H1 (cell line): ENCODE results near the gene HTRA2. TPM values are rescaled to one million over a fixed set of nuclear protein-coding genes. Genes with fewer than 3 reads are reported as not detected.

Experiments
- CTCF ChIA-PET: fragments of 300-600 bp; sonication (Branson Sonifier 250); formaldehyde crosslinking; loops from one replicate; lab custom pipeline; 2021; ENCODE audit not compliant: partially characterized antibody; lab: Charles Lee
- POLR2A ChIA-PET: fragments of 300-600 bp; sonication (Branson Sonifier 250); formaldehyde crosslinking; loops from one replicate; lab custom pipeline; 2021; ENCODE audit warnings: inconsistent platforms; ENCODE audit not compliant: partially characterized antibody; lab: Charles Lee
- DNase-seq, 2 experiments: peaks; one replicate each; pipeline versions ENCODE4 v3.0.0 to v3.0.0-alpha.2; 2010 to 2022; ENCODE audit warnings: low spot score in 2 of 2, low read depth in 1 of 2, mixed read lengths in 1 of 2
- FAIRE-seq: peaks from 2 replicates; lab custom pipeline; 2011; peaks lifted over from hg19 to GRCh38; lab: Jason Lieb, UNC
- H2AFZ ChIP-seq: 2 replicates; pipeline ENCODE4 v1.8.1; 2012; ENCODE audit warnings: low read length, inconsistent platforms
- H2AK5ac ChIP-seq: 2 replicates; pipeline ENCODE4 v1.6.1; 2013; ENCODE audit warnings: low read depth, low read length
- H2BK120ac ChIP-seq: replicated peaks from 2 replicates; pipeline ENCODE3; 2013; ENCODE audit warnings: low read depth, low read length, inconsistent platforms
- H2BK12ac ChIP-seq: 2 replicates; pipeline ENCODE4 v1.6.1; 2013; ENCODE audit warnings: low read depth, low read length
- H2BK15ac ChIP-seq: 2 replicates; pipeline ENCODE4 v1.6.1; 2013; ENCODE audit warnings: low read length
- H2BK20ac ChIP-seq: 2 replicates; pipeline ENCODE4 v1.6.1; 2013; ENCODE audit warnings: low read length
- H2BK5ac ChIP-seq: 2 replicates; pipeline ENCODE4 v1.6.1; 2013; ENCODE audit warnings: low read depth, low read length
- H3K14ac ChIP-seq: 2 replicates; pipeline ENCODE4 v1.6.1; 2013; ENCODE audit warnings: inconsistent platforms; ENCODE audit not compliant: insufficient read length
- H3K18ac ChIP-seq: 2 replicates; pipeline ENCODE4 v1.6.1; 2013; ENCODE audit warnings: low read length; ENCODE audit errors: extremely low read depth
- H3K23ac ChIP-seq: 2 replicates; pipeline ENCODE4 v1.6.1; 2013; ENCODE audit warnings: inconsistent platforms; ENCODE audit not compliant: insufficient read length
- H3K23me2 ChIP-seq: 2 replicates; pipeline ENCODE4 v1.6.1; 2013; ENCODE audit warnings: low read depth, low read length
- H3K27ac ChIP-seq: 2 replicates; pipeline ENCODE4 v1.6.1; 2011; ENCODE audit warnings: low read depth, low read length, inconsistent platforms
- H3K27me3 ChIP-seq, 4 experiments: replicated peaks in 1 of 4; 1 replicate in 1 of 4; 2 replicates in 3 of 4; pipeline versions ENCODE4 v1.6.1 to v1.8.1; 2011 to 2013; ENCODE audit warnings: low read length in 3 of 4, mild to moderate bottlenecking in 3 of 4, inconsistent platforms in 2 of 4, mixed read lengths in 2 of 4, moderate library complexity in 1 of 4; ENCODE audit not compliant: control insufficient read depth in 3 of 4, insufficient read depth in 3 of 4; ENCODE audit errors: extremely low read depth in 1 of 4
- H3K36me3 ChIP-seq, 4 experiments: 2 replicates each; pipeline versions ENCODE4 v1.6.1 to v1.8.1; 2011 to 2013; ENCODE audit warnings: mild to moderate bottlenecking in 4 of 4, low read length in 3 of 4, moderate library complexity in 2 of 4, control low read depth in 1 of 4, inconsistent platforms in 1 of 4; ENCODE audit not compliant: insufficient read depth in 4 of 4, control insufficient read depth in 2 of 4
- H3K4ac ChIP-seq: replicated peaks from 2 replicates; pipeline ENCODE3; 2013; ENCODE audit warnings: low read length, low read depth, mixed read lengths, inconsistent platforms; ENCODE audit not compliant: insufficient read length
- H3K4me1 ChIP-seq, 4 experiments: replicated peaks in 1 of 4; 1 replicate in 1 of 4; 2 replicates in 3 of 4; pipeline versions ENCODE4 v1.6.1 to v1.8.1; 2011 to 2013; ENCODE audit warnings: low read length in 3 of 4, inconsistent platforms in 2 of 4, mixed read lengths in 1 of 4; ENCODE audit not compliant: insufficient read depth in 4 of 4, control insufficient read depth in 3 of 4
- H3K4me2 ChIP-seq, 2 experiments: 2 replicates each; pipeline versions ENCODE4 v1.6.1 to v1.8.1; 2011 to 2013; ENCODE audit warnings: low read depth in 2 of 2, low read length in 2 of 2, control low read depth in 1 of 2, inconsistent platforms in 1 of 2, mild to moderate bottlenecking in 1 of 2; ENCODE audit not compliant: insufficient read depth in 1 of 2
- H3K4me3 ChIP-seq, 4 experiments: fragments of 200-600, 300-600 bp in 1 of 4; sonication (generic), shearing (Covaris generic), sonication (Bioruptor Twin) in 1 of 4; 2 replicates each; pipeline versions ENCODE4 v1.5.1 to v1.8.1; 2011 to 2016; ENCODE audit warnings: low read length in 4 of 4, low read depth in 3 of 4, control low read depth in 2 of 4, inconsistent platforms in 2 of 4, mild to moderate bottlenecking in 2 of 4, mixed read lengths in 1 of 4, moderate library complexity in 1 of 4; ENCODE audit not compliant: insufficient read depth in 2 of 4; ENCODE audit errors: extremely low read depth in 1 of 4
- H3K56ac ChIP-seq: replicated peaks from 2 replicates; pipeline ENCODE3; 2013; ENCODE audit warnings: low read depth, mild to moderate bottlenecking, mixed read lengths, low read length, inconsistent platforms; ENCODE audit not compliant: insufficient read length
- H3K79me1 ChIP-seq: 2 replicates; pipeline ENCODE4 v1.6.1; 2013; ENCODE audit warnings: low read depth, low read length, control low read depth
- H3K79me2 ChIP-seq, 2 experiments: 2 replicates each; pipeline versions ENCODE4 v1.6.1 to v1.8.1; 2012 to 2013; ENCODE audit warnings: low read length in 2 of 2, mild to moderate bottlenecking in 2 of 2, inconsistent platforms in 1 of 2; ENCODE audit not compliant: insufficient read depth in 2 of 2, control insufficient read depth in 1 of 2
- H3K9ac ChIP-seq, 4 experiments: replicated peaks in 1 of 4; 1 replicate in 1 of 4; 2 replicates in 3 of 4; pipeline versions ENCODE4 v1.6.1 to v1.8.1; 2011 to 2013; ENCODE audit warnings: low read depth in 3 of 4, low read length in 3 of 4, control low read depth in 2 of 4, mild to moderate bottlenecking in 2 of 4, moderate library complexity in 2 of 4, inconsistent platforms in 1 of 4; ENCODE audit errors: extremely low read depth in 1 of 4
- H3K9me3 ChIP-seq, 2 experiments: 2 replicates each; pipeline versions ENCODE4 v1.6.1 to v1.8.1; 2012 to 2013; ENCODE audit warnings: mild to moderate bottlenecking in 2 of 2, moderate library complexity in 2 of 2, control low read depth in 1 of 2, inconsistent platforms in 1 of 2, low read depth in 1 of 2, low read length in 1 of 2, mixed read lengths in 1 of 2; ENCODE audit not compliant: insufficient read depth in 2 of 2
- H4K20me1 ChIP-seq, 2 experiments: replicated peaks in 1 of 2; 2 replicates each; pipeline versions ENCODE3 to v1.8.1; 2011 to 2013; ENCODE audit warnings: inconsistent platforms in 2 of 2, low read length in 2 of 2, mild to moderate bottlenecking in 1 of 2; ENCODE audit not compliant: insufficient read depth in 2 of 2, control insufficient read depth in 1 of 2
- H4K5ac ChIP-seq: 2 replicates; pipeline ENCODE4 v1.6.1; 2013; ENCODE audit warnings: low read length, low read depth, mixed read lengths, inconsistent platforms; ENCODE audit not compliant: insufficient read length
- H4K8ac ChIP-seq: 2 replicates; pipeline ENCODE4 v1.8.0; 2013; ENCODE audit warnings: mild to moderate bottlenecking, moderate library complexity, low read length, inconsistent platforms; ENCODE audit not compliant: insufficient read depth; ENCODE audit errors: extremely low read depth
- H4K91ac ChIP-seq: replicated peaks from 2 replicates; pipeline ENCODE3; 2013; ENCODE audit warnings: low read length, mixed read lengths, inconsistent platforms; ENCODE audit not compliant: insufficient read length
- BRCA1 ChIP-seq: IDR thresholded peaks from 2 replicates; pipeline ENCODE4 v1.6.1; 2012; ENCODE audit warnings: low read depth, low read length, improper control_type of control experiment
- CBX5 ChIP-seq: fragments of 300-800, 300-1000 bp; sonication (generic); IDR thresholded peaks from 2 replicates; pipeline ENCODE4 v1.7.1; 2016; ENCODE audit warnings: antibody characterized with exemption, low read length, low read depth
- CTBP2 ChIP-seq: IDR thresholded peaks from 2 replicates; pipeline ENCODE4 v1.7.0; 2011; ENCODE audit warnings: borderline replicate concordance, mild to moderate bottlenecking, moderate library complexity, mixed read lengths, low read length; ENCODE audit not compliant: insufficient read depth, insufficient read length
- EGR1 ChIP-seq: IDR thresholded peaks from 2 replicates; pipeline ENCODE4 v1.6.1; 2011; ENCODE audit warnings: low read depth, low read length, borderline replicate concordance
- POLR2A ChIP-seq, 2 experiments: IDR thresholded peaks; 1 replicate in 1 of 2; 2 replicates in 1 of 2; pipeline ENCODE4 v1.6.1; 2011; ENCODE audit warnings: low read depth in 2 of 2, low read length in 2 of 2, mild to moderate bottlenecking in 2 of 2; ENCODE audit errors: control extremely low read depth in 1 of 2
- polyA plus RNA-seq, 7 experiments: library from polyadenylated mRNA; depleted of rRNA in 3 of 7; stranded (reverse) in 5 of 7; unstranded in 2 of 7; fragments of >200 nt in 5 of 7; fragments of 200-250 nt in 2 of 7; gene quantifications; 1 replicate in 5 of 7; 2 replicates in 1 of 7; 4 replicates in 1 of 7; pipeline versions ENCODE4 v1.2.1 to v1.2.3, GENCODE V29; 2011 to 2013; ENCODE audit warnings: missing spikeins in 2 of 7, mixed read lengths in 2 of 7
- total RNA-seq: library from RNA; stranded (reverse); fragmentation: NEBNext Ultra II Directional; extraction: Animal tissue kit (Norgen Biotek cat#: 25700); gene quantifications from 2 replicates; pipeline ENCODE4 v1.2.1, GENCODE V29; 2021
- TF ChIP-seq, protein P1 (sequence below): IDR thresholded peaks from 2 replicates; pipeline ENCODE4 v1.6.1; 2012; ENCODE audit warnings: low read length, inconsistent platforms

HTRA2 gene
- total and polyA plus RNA-seq, 2 of the 8 experiments (the other 6 are each of a cell fraction or from before 2014, with no cell fraction given): 21.6 to 37.6 TPM

DNA sequence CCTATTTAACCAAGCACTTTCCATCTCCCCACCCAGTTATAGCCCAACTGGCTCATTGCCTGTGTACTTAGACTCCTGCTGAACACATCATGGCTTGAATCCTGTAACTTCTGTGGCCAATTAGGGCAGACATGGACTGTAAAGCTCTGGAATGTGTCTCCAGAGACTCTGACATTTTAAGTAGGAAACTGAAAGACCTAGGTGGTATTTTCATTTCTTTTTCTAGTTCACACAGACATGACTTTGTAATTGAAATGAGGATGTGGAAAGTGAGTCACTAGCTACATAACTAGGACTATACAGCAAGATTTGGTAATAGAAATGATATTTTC is 37.0 kb downstream of the HTRA2 start:
- Histone ChIP-seq H3K4ac (no peak overlapping the region), H3K27me3 (peaks cover 0 to 2% (median 0%) of the 10 kb centered on the region in 4 experiments; a peak in 1 of 7 replicates), H3K36me3 (no peaks in the 10 kb centered on the region), H3K9me3 (no peaks in the 10 kb centered on the region), H3K18ac (no peak overlapping the region), H3K9ac (no peak overlapping the region), H2BK15ac (no peak overlapping the region), H3K23ac (no peak overlapping the region), H2BK20ac (no peak overlapping the region), H2BK5ac (no peak overlapping the region), H3K56ac (no peak overlapping the region), H3K79me1 (0 out of 2 replicates have a peak, but pooled peaks cover 2% of the 10 kb centered on the region), H4K20me1 (no peaks in the 10 kb centered on the region), H3K14ac (no peak overlapping the region), H2BK12ac (no peak overlapping the region), H3K23me2 (peaks cover 2% of the 10 kb centered on the region; the same call in 1 of the 2 replicates), H3K79me2 (no peaks in the 10 kb centered on the region), H3K4me1 (no peaks in the 10 kb centered on the region), H3K27ac (no peak overlapping the region), H2BK120ac (no peak overlapping the region), H4K5ac (no peak overlapping the region), H2AFZ (no peak overlapping the region), H2AK5ac (no peak overlapping the region), H3K4me3 (no peak overlapping the region), H4K8ac (no peak overlapping the region), H3K4me2 (no peak overlapping the region), H4K91ac (no peak overlapping the region)
- no peak for FAIRE-seq
- DNase-seq: no peak
- ChIA-PET POLR2A (no interaction called here), CTCF (interaction anchor here (1.3 to 4.4 kb wide), 4 partner anchors 8 to 20 kb away, joined by 3 to 24 read pairs (median 6); no protein-coding TSS in a partner anchor)
- TF ChIP-seq CBX5 (no peak), CTBP2 (no peak), EGR1 (no peak), POLR2A (IDR thresholded peaks at IDR 0.05; ENCODE audit: control extremely low read depth in 1 of 2, low read depth in 2 of 2, low read length in 2 of 2) (no peak), BRCA1 (no peak)
- TF ChIP-seq, protein P1, sequence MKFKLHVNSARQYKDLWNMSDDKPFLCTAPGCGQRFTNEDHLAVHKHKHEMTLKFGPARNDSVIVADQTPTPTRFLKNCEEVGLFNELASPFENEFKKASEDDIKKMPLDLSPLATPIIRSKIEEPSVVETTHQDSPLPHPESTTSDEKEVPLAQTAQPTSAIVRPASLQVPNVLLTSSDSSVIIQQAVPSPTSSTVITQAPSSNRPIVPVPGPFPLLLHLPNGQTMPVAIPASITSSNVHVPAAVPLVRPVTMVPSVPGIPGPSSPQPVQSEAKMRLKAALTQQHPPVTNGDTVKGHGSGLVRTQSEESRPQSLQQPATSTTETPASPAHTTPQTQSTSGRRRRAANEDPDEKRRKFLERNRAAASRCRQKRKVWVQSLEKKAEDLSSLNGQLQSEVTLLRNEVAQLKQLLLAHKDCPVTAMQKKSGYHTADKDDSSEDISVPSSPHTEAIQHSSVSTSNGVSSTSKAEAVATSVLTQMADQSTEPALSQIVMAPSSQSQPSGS: no peak
